Left lobe of liver (tissue), 2 donors: ENCODE measurements around the gene NMNAT2. TPM values are rescaled to one million over a fixed set of nuclear protein-coding genes. Genes with fewer than 3 reads are reported as not detected.
"Not testable (repeated sequence)": the region's sequence is repeated elsewhere in the genome, so short reads cannot be mapped to it uniquely, and the experiment has no call there.

Experiments used
- ATAC-seq: fragments of 200-7000 bp; cut with Tn5 transposase; one replicate; pipeline ENCODE4 v1.9.1; 2020; ENCODE audit warnings: mild to moderate bottlenecking, moderate library complexity
- DNase-seq: peaks from one replicate; pipeline ENCODE4 v3.0.0-alpha.2; 2020; ENCODE audit warnings: low spot score
- total RNA-seq: library from RNA; stranded (reverse); gene quantifications from one replicate; pipeline ENCODE4 v1.2.1, GENCODE V29; 2021
- donor health status: DM: no; HTN: no; CAD: no; lungs with moderate emphysema.
- donor health status: DM: no; HTN: yes; CAD: no.

The NMNAT2 gene
- total RNA-seq, 1 donor from 2014 or later: 0.03 TPM

GRCh38 chr1:183291216-183291762 lies 126.9 kb downstream of the NMNAT2 start:
- DNase-seq: no peak
- no peak for ATAC-seq

- no peak for ATAC-seq
- no peak for DNase-seq
These were observed 127.6 kb downstream of the NMNAT2 start for GRCh38 chr1:183290628-183291027.

- no peak for ATAC-seq
- DNase-seq: no peak
These were observed 129.1 kb downstream of the NMNAT2 start for GRCh38 chr1:183289051-183289496.

- DNase-seq: no peak
- no peak for ATAC-seq
These were observed 129.6 kb downstream of the NMNAT2 start for GRCh38 chr1:183288583-183288982.

GRCh38 chr1:183287191-183287675 lies 130.9 kb downstream of the NMNAT2 start:
- DNase-seq: no peak
- ATAC-seq: no peak

GRCh38 chr1:183285746-183286145 lies 132.4 kb downstream of the NMNAT2 start:
- ATAC-seq: no peak
- no peak for DNase-seq

GRCh38 chr1:183285256-183285655 lies 132.9 kb downstream of the NMNAT2 start:
- DNase-seq: no peak
- no peak for ATAC-seq

GRCh38 chr1:183284086-183284485 lies 134.1 kb downstream of the NMNAT2 start:
- no peak for ATAC-seq
- DNase-seq: no peak

GRCh38 chr1:183283286-183283685 lies 134.9 kb downstream of the NMNAT2 start:
- ATAC-seq: no peak

GRCh38 chr1:183282101-183282855 lies 135.9 kb downstream of the NMNAT2 start:
- ATAC-seq (no peak), DNase-seq (no peak)

More at GRCh38 chr1:183283286-183283685, 134.9 kb downstream of the NMNAT2 start:
- DNase-seq: no peak

GRCh38 chr1:183281553-183282091 lies 136.6 kb downstream of the NMNAT2 start:
- ATAC-seq (peak; percentile 98), DNase-seq (peak; percentile 86)

GRCh38 chr1:183281039-183281438 lies 137.1 kb downstream of the NMNAT2 start:
- ATAC-seq (peak; percentile 11), DNase-seq (no peak)

GRCh38 chr1:183279835-183280234 lies 138.3 kb downstream of the NMNAT2 start:
- DNase-seq (peak; percentile 57), ATAC-seq (peak; percentile 21)

- no peak for ATAC-seq
- DNase-seq: no peak
These were observed 139.2 kb downstream of the NMNAT2 start for GRCh38 chr1:183278739-183279591.

- DNase-seq: no peak
- no peak for ATAC-seq
These were observed 140.1 kb downstream of the NMNAT2 start for GRCh38 chr1:183277821-183278738.

- no peak for ATAC-seq
- no peak for DNase-seq
These were observed 141.6 kb downstream of the NMNAT2 start for GRCh38 chr1:183276386-183277080.

GRCh38 chr1:183275322-183275721 lies 142.9 kb downstream of the NMNAT2 start:
- no peak for ATAC-seq
- DNase-seq: no peak

- DNase-seq (no peak), ATAC-seq (no peak)
These were observed 143.3 kb downstream of the NMNAT2 start for GRCh38 chr1:183274836-183275235.

GRCh38 chr1:183273984-183274383 lies 144.2 kb downstream of the NMNAT2 start:
- DNase-seq, ATAC-seq: not testable (repeated sequence)
